GM23338 (cell line): ENCODE data around the gene SPATA31E1. TPM values are rescaled to one million over a fixed set of nuclear protein-coding genes. Genes with fewer than 3 reads are reported as not detected.
"Not testable (repeated sequence)": the region's sequence is repeated elsewhere in the genome, so short reads cannot be mapped to it uniquely, and the experiment has no call there.

Source experiments
- ATAC-seq: fragments of 200-7000 bp; cut with Tn5 transposase; 3 replicates; pipeline ENCODE4 v1.9.1; 2020
- DNase-seq: peaks from one replicate; pipeline ENCODE4 v3.0.0-alpha.2; 2015; ENCODE audit warnings: low spot score
- H2AFZ ChIP-seq: fragments of 200-600 bp; sonication (generic); 2 replicates; pipeline ENCODE4 v1.8.0; 2016; ENCODE audit warnings: antibody characterized with exemption, mild to moderate bottlenecking, moderate library complexity
- H3F3A ChIP-seq: fragments of 200-600 bp; sonication (generic); replicated peaks from 2 replicates; pipeline ENCODE4 v1.8.0; 2017; ENCODE audit warnings: antibody characterized with exemption, mixed run types, low read depth
- H3K27ac ChIP-seq: fragments of 200-600 bp; sonication (generic); 2 replicates; pipeline ENCODE4 v1.6.1; 2016; ENCODE audit warnings: low read depth
- H3K27me3 ChIP-seq: fragments of 200-600 bp; sonication (generic); 2 replicates; pipeline ENCODE4 v1.8.0; 2016; ENCODE audit warnings: mild to moderate bottlenecking, mixed run types, moderate library complexity; ENCODE audit not compliant: insufficient read depth
- H3K36me3 ChIP-seq: fragments of 200-600 bp; sonication (generic); 2 replicates; pipeline ENCODE4 v1.8.0; 2016; ENCODE audit warnings: mild to moderate bottlenecking; ENCODE audit not compliant: insufficient read depth
- H3K4me1 ChIP-seq: fragments of 200-600 bp; sonication (generic); 2 replicates; pipeline ENCODE4 v1.8.0; 2016; ENCODE audit warnings: mild to moderate bottlenecking, moderate library complexity; ENCODE audit not compliant: insufficient read depth
- H3K4me2 ChIP-seq: fragments of 200-600 bp; sonication (generic); 2 replicates; pipeline ENCODE4 v1.7.1; 2017; ENCODE audit warnings: mixed run types
- H3K4me3 ChIP-seq: fragments of 200-600 bp; sonication (generic); 2 replicates; pipeline ENCODE4 v1.6.1; 2016; ENCODE audit warnings: mixed run types
- H3K79me2 ChIP-seq: fragments of 200-600 bp; sonication (generic); replicated peaks from 2 replicates; pipeline ENCODE4 v1.8.0; 2017; ENCODE audit warnings: mild to moderate bottlenecking; ENCODE audit not compliant: insufficient read depth
- H3K9me2 ChIP-seq: fragments of 200-600 bp; sonication (generic); 2 replicates; pipeline ENCODE4 v1.8.0; 2017; ENCODE audit not compliant: insufficient read depth
- H4K20me1 ChIP-seq: fragments of 200-600 bp; sonication (generic); replicated peaks from 2 replicates; pipeline ENCODE4 v1.8.0; 2017; ENCODE audit warnings: mild to moderate bottlenecking; ENCODE audit not compliant: insufficient read depth
- H3K27ac Mint-ChIP-seq: 2 replicates; pipeline ENCODE4 v1.8.0; 2020; ENCODE audit warnings: inconsistent platforms, mild to moderate bottlenecking, moderate library complexity, mixed read lengths
- H3K27me3 Mint-ChIP-seq: 3 replicates; pipeline ENCODE4 v1.8.0; 2022; ENCODE audit warnings: low read depth, mild to moderate bottlenecking, moderate library complexity, mixed read lengths, inconsistent platforms; ENCODE audit not compliant: insufficient read depth, poor library complexity
- H3K36me3 Mint-ChIP-seq: 3 replicates; pipeline ENCODE4 v1.8.0; 2021; ENCODE audit warnings: low read depth, mild to moderate bottlenecking, inconsistent platforms, moderate library complexity, mixed read lengths
- H3K4me1 Mint-ChIP-seq: 3 replicates; pipeline ENCODE4 v1.8.0; 2020; ENCODE audit warnings: mild to moderate bottlenecking, inconsistent platforms, mixed read lengths
- H3K4me3 Mint-ChIP-seq: 3 replicates; pipeline ENCODE4 v1.8.0; 2021; ENCODE audit warnings: moderate library complexity, mild to moderate bottlenecking, inconsistent platforms, mixed read lengths
- H3K9me3 Mint-ChIP-seq: 3 replicates; pipeline ENCODE4 v1.8.0; 2020; ENCODE audit warnings: moderate library complexity, mild to moderate bottlenecking, inconsistent platforms, mixed read lengths
- polyA plus RNA-seq: library from polyadenylated mRNA; unstranded; fragments of >200 nt; fragmentation: Nextera tagmentation; extraction: Ambion mirVana; gene quantifications from 2 replicates; pipeline ENCODE4 v1.2.1, GENCODE V29; 2016
- total RNA-seq: library from RNA; depleted of rRNA; stranded (reverse); fragments of >200 nt; shearing (Covaris generic); gene quantifications from 2 replicates; pipeline ENCODE4 v1.2.3, GENCODE V29; 2014

The SPATA31E1 gene
- total and polyA plus RNA-seq, 2 experiments from 2014 or later = 0.05 TPM; not detected in 1

DNA sequence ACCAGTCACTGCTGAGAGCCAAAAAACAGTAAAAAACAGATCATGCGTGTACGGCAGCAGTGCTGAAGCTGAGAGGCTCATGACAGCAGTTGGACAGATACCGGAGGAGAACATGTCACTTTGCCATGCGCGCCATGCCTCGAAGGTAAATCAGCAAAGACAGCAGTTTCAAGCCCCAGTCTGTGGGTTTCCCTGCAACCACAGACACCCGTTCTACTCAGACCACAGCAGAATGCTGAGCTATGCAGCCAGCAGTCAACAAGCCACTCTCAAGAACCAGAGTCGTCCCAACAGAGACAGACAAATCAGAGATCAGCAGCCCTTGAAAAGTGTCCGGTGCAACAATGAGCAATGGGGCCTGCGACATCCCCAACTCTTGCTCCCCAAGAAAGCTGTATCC, 40.3 kb downstream of the SPATA31E1 start:
- not testable (repeated sequence) for H3K27ac ChIP-seq, H3K27me3 ChIP-seq, H3K4me2 ChIP-seq, H3K36me3 ChIP-seq, ATAC-seq, H3K4me1 ChIP-seq, H3K27me3 Mint-ChIP-seq, DNase-seq, H3K4me1 Mint-ChIP-seq, H3K36me3 Mint-ChIP-seq, H3K79me2 ChIP-seq, H3K4me3 ChIP-seq, H2AFZ ChIP-seq, H3K27ac Mint-ChIP-seq, H3K9me2 ChIP-seq, H3K4me3 Mint-ChIP-seq, H4K20me1 ChIP-seq, H3F3A ChIP-seq, H3K9me3 Mint-ChIP-seq

DNA sequence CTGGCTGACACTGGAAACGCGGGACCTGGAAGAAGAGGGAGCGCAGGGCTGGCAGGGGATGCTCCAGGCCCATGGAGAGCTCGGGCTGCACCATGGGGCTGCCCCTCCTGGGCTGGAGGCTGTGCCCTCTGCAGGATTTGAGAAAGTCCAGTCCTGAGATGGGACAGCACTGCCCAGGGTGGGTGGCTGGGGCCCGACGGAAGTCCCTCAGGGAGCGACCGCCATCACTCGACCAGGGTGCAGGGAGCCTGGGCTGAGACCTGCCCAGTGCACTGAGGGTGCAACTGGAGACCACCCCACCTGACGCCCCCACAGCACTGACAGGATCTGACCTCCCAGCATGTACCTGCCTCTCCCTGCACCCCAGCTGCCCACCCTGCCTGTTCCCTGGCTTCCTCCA, 42.2 kb downstream of the SPATA31E1 start:
- not testable (repeated sequence) for H3K36me3 ChIP-seq, H3K9me2 ChIP-seq, H3K27ac Mint-ChIP-seq, H3K36me3 Mint-ChIP-seq, H3F3A ChIP-seq, H4K20me1 ChIP-seq, H3K4me3 Mint-ChIP-seq, H3K9me3 Mint-ChIP-seq, H3K4me2 ChIP-seq, H2AFZ ChIP-seq, ATAC-seq, H3K27ac ChIP-seq, H3K27me3 ChIP-seq, DNase-seq, H3K27me3 Mint-ChIP-seq, H3K4me3 ChIP-seq, H3K4me1 Mint-ChIP-seq, H3K4me1 ChIP-seq, H3K79me2 ChIP-seq

DNA sequence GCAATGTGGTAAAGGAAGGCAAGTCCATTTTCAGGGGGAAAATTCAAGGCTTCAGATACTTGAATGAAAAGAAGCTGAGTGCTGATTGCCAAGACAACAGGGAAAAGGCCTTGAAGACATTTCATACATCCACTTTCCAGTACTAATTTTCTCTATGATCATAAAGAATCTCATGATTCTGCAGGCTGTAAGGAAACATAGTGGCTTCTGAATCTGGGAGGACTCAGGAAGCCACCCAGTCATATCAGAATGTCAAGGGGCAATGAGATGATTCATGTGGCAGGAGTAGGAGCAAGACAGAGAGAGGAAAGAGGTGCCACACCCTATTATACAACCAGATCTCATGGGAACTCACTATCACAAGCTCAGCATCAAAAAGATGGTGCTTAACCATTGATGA, 46.5 kb downstream of the SPATA31E1 start:
- not testable (repeated sequence) for DNase-seq, H2AFZ ChIP-seq, H3K9me3 Mint-ChIP-seq, H3K36me3 ChIP-seq, H3K36me3 Mint-ChIP-seq, H3K4me1 ChIP-seq, H3F3A ChIP-seq, H3K4me3 Mint-ChIP-seq, H3K27me3 ChIP-seq, H3K27me3 Mint-ChIP-seq, H3K4me3 ChIP-seq, H3K4me1 Mint-ChIP-seq, ATAC-seq, H3K9me2 ChIP-seq, H4K20me1 ChIP-seq, H3K79me2 ChIP-seq, H3K27ac ChIP-seq, H3K27ac Mint-ChIP-seq, H3K4me2 ChIP-seq

DNA sequence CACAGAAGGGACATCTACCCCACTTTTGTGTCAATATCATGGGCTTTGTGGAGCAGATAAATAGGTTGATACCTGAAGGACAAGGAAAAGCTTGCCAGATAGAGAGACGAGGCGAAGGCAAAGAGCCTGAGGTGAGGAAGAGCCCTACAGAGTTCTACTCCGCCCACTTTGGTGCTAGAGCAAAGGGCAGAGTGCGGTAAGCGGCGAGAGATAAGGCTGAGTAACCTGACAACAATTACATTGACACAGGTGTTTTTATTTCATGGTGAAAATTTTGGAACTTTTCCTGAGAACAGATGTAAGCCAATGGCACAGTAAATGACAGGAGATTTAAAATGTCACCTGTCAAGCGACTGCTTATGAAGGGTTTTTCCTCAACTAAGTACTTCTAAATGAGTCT, 51.8 kb downstream of the SPATA31E1 start:
- not testable (repeated sequence) for ATAC-seq, H3K9me3 Mint-ChIP-seq, H4K20me1 ChIP-seq, H3K4me3 ChIP-seq, H3K4me1 Mint-ChIP-seq, H3K9me2 ChIP-seq, H3K27me3 ChIP-seq, H3K27me3 Mint-ChIP-seq, H3K4me3 Mint-ChIP-seq, H3K36me3 ChIP-seq, H3K79me2 ChIP-seq, DNase-seq, H3K4me2 ChIP-seq, H2AFZ ChIP-seq, H3K27ac ChIP-seq, H3F3A ChIP-seq, H3K27ac Mint-ChIP-seq, H3K36me3 Mint-ChIP-seq, H3K4me1 ChIP-seq

DNA sequence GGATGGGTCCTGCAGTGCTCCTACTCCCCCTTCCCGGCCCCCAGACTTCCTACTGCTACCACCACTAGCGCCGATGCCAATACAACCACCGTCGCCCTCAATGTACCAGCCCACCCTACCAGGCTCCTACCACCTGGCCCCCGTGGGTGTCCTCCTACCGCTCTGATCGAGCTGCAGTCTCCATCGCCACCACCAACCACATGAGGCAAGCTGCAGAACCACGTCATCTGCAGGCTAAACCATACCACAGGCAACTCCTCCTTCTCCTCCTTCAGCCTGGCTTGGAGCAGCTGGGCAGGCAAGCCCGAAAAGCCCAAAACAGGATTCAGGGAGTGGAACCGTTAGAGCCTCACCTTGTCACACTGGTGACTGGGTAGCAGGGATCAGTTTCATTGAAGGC, 54.7 kb downstream of the SPATA31E1 start:
- H4K20me1 ChIP-seq, H3K79me2 ChIP-seq, H3F3A ChIP-seq, H3K27ac Mint-ChIP-seq, H3K36me3 ChIP-seq, H3K4me2 ChIP-seq, H3K4me1 Mint-ChIP-seq, H3K27me3 ChIP-seq, DNase-seq, H3K27me3 Mint-ChIP-seq, ATAC-seq, H3K27ac ChIP-seq, H3K4me3 ChIP-seq, H3K9me2 ChIP-seq, H2AFZ ChIP-seq, H3K4me1 ChIP-seq, H3K36me3 Mint-ChIP-seq, H3K4me3 Mint-ChIP-seq, H3K9me3 Mint-ChIP-seq: not testable (repeated sequence)

DNA sequence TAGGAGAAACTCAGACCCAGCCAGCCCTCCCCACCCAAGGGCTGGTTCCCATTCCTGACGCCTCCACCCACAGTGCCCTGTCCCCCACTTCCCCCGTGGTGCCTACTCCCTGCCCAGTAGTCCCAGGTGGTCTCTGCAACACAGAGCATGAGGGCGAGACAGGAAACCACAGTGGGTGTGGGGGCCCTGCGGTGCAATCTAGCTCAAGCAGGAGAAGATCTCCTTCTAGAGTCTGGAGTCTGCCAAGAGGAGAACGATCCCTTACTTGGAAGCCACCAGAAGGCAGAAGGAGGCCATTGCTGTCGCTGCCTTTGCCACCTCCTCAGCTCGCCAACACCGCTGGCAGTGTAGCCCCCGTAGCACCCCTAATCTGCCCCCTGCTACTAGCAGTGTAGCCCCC, 55.2 kb downstream of the SPATA31E1 start:
- H3K79me2 ChIP-seq, H3K4me1 ChIP-seq, H2AFZ ChIP-seq, H3K4me3 Mint-ChIP-seq, ATAC-seq, H3K36me3 ChIP-seq, H3K27me3 Mint-ChIP-seq, H3K4me2 ChIP-seq, H3K27ac ChIP-seq, H3F3A ChIP-seq, H3K9me3 Mint-ChIP-seq, H3K4me1 Mint-ChIP-seq, H3K4me3 ChIP-seq, H3K36me3 Mint-ChIP-seq, H3K27ac Mint-ChIP-seq, H3K27me3 ChIP-seq, DNase-seq, H3K9me2 ChIP-seq, H4K20me1 ChIP-seq: not testable (repeated sequence)

DNA sequence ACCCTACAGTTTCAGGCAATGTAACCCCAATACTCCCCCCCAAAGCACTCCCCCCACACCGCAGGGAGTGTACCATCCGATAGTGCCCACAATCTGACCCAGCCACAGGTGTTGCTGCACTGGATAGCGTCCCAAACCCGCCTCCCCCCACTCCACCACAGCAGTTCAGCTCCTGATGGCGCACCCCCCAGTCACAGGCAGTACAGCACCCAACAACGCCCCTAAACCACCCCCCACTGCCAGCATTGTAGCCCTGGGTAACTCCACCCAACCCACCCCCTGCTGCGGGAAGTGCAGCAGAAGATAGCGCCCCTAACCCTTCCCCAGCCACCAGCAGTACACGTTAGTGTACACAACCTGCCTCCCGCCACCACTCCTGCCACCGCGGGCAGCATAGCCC, 55.7 kb downstream of the SPATA31E1 start:
- not testable (repeated sequence) for ATAC-seq, H3K4me1 ChIP-seq, DNase-seq, H3K4me1 Mint-ChIP-seq, H3K9me2 ChIP-seq, H3K27ac Mint-ChIP-seq, H3K4me3 ChIP-seq, H3K79me2 ChIP-seq, H3F3A ChIP-seq, H3K9me3 Mint-ChIP-seq, H3K4me3 Mint-ChIP-seq, H3K27me3 ChIP-seq, H3K27ac ChIP-seq, H3K36me3 Mint-ChIP-seq, H2AFZ ChIP-seq, H3K36me3 ChIP-seq, H3K27me3 Mint-ChIP-seq, H4K20me1 ChIP-seq, H3K4me2 ChIP-seq
